Measurements from ENCODE around the gene KRTAP10-2. TPM values are rescaled to one million over a fixed set of nuclear protein-coding genes. Genes with fewer than 3 reads are reported as not detected.

KRTAP10-2 gene
- total and polyA plus RNA-seq, 9 of the 15 experiments (the other 6 are each of a cell fraction or from before 2014, with no cell fraction given) = not detected

DNA sequence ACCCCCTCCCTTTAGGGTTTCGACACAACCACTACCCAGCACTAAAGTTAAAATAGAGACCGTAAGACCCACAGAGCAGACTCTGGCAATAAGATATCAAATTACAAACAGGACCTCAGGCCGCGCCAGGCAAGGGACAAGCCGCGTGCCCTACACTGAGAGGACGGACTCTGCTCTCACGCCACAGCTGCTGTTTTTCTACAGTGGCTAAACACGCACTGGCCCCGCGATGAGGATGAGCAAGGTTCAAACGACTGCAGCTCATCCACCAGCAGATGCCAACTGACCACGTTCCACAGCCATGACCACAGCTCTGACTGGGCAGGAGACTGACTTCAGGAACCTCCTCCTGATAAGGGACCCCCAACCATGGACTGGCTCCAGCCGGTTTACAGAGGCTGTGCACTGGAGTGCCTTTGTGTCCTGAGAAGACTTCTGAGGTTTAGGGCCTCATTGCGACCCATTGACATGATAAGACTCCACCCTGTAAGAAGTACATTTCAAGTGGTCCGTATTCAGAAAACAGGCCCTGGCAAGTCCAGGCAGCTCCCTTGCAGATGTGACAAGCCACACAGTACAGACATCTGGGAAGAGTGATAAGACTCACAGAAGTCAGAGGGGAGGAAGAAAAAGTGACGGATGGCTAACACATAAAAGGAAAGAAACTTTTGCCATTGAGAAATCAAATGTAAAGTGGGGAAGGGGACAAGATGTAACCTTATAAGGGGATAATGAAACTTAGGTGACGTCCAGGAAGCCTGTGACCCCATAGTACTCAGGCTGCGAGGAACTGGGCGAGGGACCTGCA lies 42.5 kb upstream of the KRTAP10-2 start (continued):
- TF ChIP-seq CGGBP1 (CRISPR knock-in tag; IDR thresholded peaks at IDR 0.05) (no peak), CC2D1A (IDR thresholded peaks at IDR 0.05) (no peak; the same call in 1 of the 2 replicates), POLR2H (tag; IDR thresholded peaks at IDR 0.05; ENCODE audit: low read depth) (no peak), POLR2G (IDR thresholded peaks at IDR 0.05; ENCODE audit: low read depth, low read length) (no peak), ZNF644 (tag; IDR thresholded peaks at IDR 0.05; ENCODE audit: low read depth) (0 out of 2 replicates have a peak, but pooled peaks have one; percentile 46), THAP12 (CRISPR knock-in tag; IDR thresholded peaks at IDR 0.05) (no peak), ZNF140 (CRISPR knock-in tag; IDR thresholded peaks at IDR 0.05) (no peak), CEBPZ (IDR thresholded peaks at IDR 0.05; ENCODE audit: borderline replicate concordance, low read depth, low read length) (no peak), NKRF (IDR thresholded peaks at IDR 0.05; ENCODE audit: borderline replicate concordance) (no peak; the same call in 1 of the 2 replicates), E2F4 (CRISPR knock-in tag; IDR thresholded peaks at IDR 0.05; ENCODE audit: low read depth) (no peak), TCF15 (CRISPR knock-in tag; IDR thresholded peaks at IDR 0.05) (no peak), GTF2F1 (IDR thresholded peaks at IDR 0.05; ENCODE audit: low read depth, low read length) (no peak)
- TF ChIP-seq, protein P1, sequence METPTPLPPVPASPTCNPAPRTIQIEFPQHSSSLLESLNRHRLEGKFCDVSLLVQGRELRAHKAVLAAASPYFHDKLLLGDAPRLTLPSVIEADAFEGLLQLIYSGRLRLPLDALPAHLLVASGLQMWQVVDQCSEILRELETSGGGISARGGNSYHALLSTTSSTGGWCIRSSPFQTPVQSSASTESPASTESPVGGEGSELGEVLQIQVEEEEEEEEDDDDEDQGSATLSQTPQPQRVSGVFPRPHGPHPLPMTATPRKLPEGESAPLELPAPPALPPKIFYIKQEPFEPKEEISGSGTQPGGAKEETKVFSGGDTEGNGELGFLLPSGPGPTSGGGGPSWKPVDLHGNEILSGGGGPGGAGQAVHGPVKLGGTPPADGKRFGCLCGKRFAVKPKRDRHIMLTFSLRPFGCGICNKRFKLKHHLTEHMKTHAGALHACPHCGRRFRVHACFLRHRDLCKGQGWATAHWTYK (CRISPR knock-in tag; IDR thresholded peaks at IDR 0.05) = no peak

All from K562 (cell line).